Loucy (cell line): ENCODE data around the gene GGCX.
"Not testable (repeated sequence)": the region's sequence is repeated elsewhere in the genome, so short reads cannot be mapped to it uniquely, and the experiment has no call there.

Source experiments
- H2AFZ ChIP-seq: fragments of 200-600 bp; sonication (generic); 2 replicates; pipeline ENCODE4 v1.6.0; 2016; ENCODE audit warnings: antibody characterized with exemption, mild to moderate bottlenecking, low read length, moderate library complexity
- H3F3A ChIP-seq: fragments of 200-600 bp; 2 replicates; pipeline ENCODE4 v1.6.0; 2016; ENCODE audit warnings: antibody characterized with exemption, low read depth, mild to moderate bottlenecking
- H3K27me3 ChIP-seq: fragments of 200-600 bp; sonication (generic); 2 replicates; pipeline ENCODE4 v1.6.1; 2014; ENCODE audit warnings: low read length, mild to moderate bottlenecking; ENCODE audit not compliant: insufficient read depth, poor library complexity, severe bottlenecking
- H3K36me3 ChIP-seq: fragments of 200-600 bp; sonication (generic); 2 replicates; pipeline ENCODE4 v1.6.1; 2016; ENCODE audit warnings: low read length; ENCODE audit not compliant: insufficient read depth
- H3K4me1 ChIP-seq: fragments of 200-600 bp; sonication (generic); 2 replicates; pipeline ENCODE4 v1.5.1; 2014; ENCODE audit warnings: low read length, mild to moderate bottlenecking; ENCODE audit not compliant: insufficient read depth, poor library complexity, severe bottlenecking
- H3K4me2 ChIP-seq: fragments of 200-600 bp; sonication (generic); 2 replicates; pipeline ENCODE4 v1.6.0; 2014; ENCODE audit warnings: antibody characterized with exemption, low read length, low read depth, mild to moderate bottlenecking; ENCODE audit not compliant: poor library complexity, severe bottlenecking
- H3K4me3 ChIP-seq: fragments of 200-600 bp; sonication (generic); 2 replicates; pipeline ENCODE4 v1.5.1; 2014; ENCODE audit warnings: low read length, mild to moderate bottlenecking, mixed read lengths; ENCODE audit not compliant: poor library complexity, severe bottlenecking
- H3K79me2 ChIP-seq: fragments of 200-600 bp; sonication (generic); 2 replicates; pipeline ENCODE4 v1.6.1; 2014; ENCODE audit warnings: low read length; ENCODE audit not compliant: insufficient read depth
- H3K9ac ChIP-seq: fragments of 200-600 bp; sonication (generic); 2 replicates; pipeline ENCODE4 v1.6.0; 2014; ENCODE audit warnings: mild to moderate bottlenecking, low read depth, low read length, moderate library complexity; ENCODE audit not compliant: poor library complexity, severe bottlenecking
- H3K9me2 ChIP-seq: fragments of 200-600 bp; sonication (generic); replicated peaks from 2 replicates; pipeline ENCODE4 v1.6.1; 2016; ENCODE audit warnings: low read depth, low read length, mixed read lengths
- H3K9me3 ChIP-seq: fragments of 200-600 bp; sonication (generic); 2 replicates; pipeline ENCODE4 v1.6.1; 2014; ENCODE audit warnings: mild to moderate bottlenecking, antibody characterized with exemption, low read length, low read depth; ENCODE audit not compliant: insufficient read depth
- H4K20me1 ChIP-seq: fragments of 200-600 bp; sonication (generic); 2 replicates; pipeline ENCODE4 v1.6.0; 2014; ENCODE audit warnings: antibody characterized with exemption, low read length, mild to moderate bottlenecking; ENCODE audit not compliant: insufficient read depth, poor library complexity, severe bottlenecking
- EZH2phosphoT487 ChIP-seq: fragments of 200-600 bp; IDR thresholded peaks from 2 replicates; pipeline ENCODE4 v1.6.1; 2018; ENCODE audit warnings: antibody characterized with exemption, mild to moderate bottlenecking, moderate library complexity, borderline replicate concordance
- TF ChIP-seq, protein P1 (sequence below): fragments of 200-600 bp; sonication (generic); conservative IDR thresholded peaks from 2 replicates; pipeline ENCODE4 v1.5.1; 2014; ENCODE audit warnings: mild to moderate bottlenecking, antibody characterized with exemption, low read length

GGCX gene

DNA sequence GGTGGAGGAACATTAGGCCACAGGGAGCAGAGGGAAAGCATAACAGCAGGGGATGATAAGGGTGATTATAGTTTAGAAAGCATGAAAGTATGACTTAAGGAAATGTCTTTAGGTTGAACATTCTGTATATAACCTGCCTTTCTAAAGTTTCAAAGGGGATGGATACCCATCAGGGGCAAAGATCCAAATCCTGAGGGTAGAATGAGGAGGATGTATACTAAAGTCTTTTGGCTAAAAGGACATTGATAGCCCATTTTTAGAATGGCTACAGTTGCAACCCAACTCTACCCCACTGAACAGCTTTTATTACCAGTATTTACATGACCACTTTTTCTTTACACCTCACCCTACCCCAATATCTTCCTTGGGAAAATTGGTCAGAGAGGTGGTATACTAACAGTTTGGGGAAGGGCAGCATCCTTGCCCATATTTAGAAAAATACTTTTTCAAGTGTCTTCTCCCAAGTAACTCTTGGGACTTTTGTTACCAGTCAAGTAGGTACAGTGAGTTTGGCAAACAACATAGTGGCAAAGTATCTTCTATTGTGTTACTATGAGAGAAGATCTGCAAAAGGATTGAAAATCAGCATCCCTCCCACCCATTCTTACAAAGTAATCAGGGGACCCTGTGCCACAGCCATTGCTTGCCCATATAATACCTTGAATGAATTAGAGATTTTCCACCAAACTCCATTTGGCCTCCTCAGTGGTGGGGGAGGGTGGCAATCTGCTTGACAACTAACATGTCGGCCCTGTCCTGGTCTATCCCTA, 14.0 kb downstream of the GGCX start:
- H3K4me1 ChIP-seq, result peaks cover 14% of the 10 kb centered on the region
- peaks cover 43% of the 10 kb centered on the region for H4K20me1 ChIP-seq
- H3K4me3 ChIP-seq, result no peak overlapping the region
- no peak overlapping the region for H3K9ac ChIP-seq
- H3K4me2 ChIP-seq, result no peak overlapping the region
- peaks cover 70% of the 10 kb centered on the region for H3K36me3 ChIP-seq
- no peaks in the 10 kb centered on the region for H3K9me2 ChIP-seq
- no peaks in the 10 kb centered on the region for H3K27me3 ChIP-seq
- TF ChIP-seq EZH2phosphoT487, result no peak
- TF ChIP-seq, protein P1, sequence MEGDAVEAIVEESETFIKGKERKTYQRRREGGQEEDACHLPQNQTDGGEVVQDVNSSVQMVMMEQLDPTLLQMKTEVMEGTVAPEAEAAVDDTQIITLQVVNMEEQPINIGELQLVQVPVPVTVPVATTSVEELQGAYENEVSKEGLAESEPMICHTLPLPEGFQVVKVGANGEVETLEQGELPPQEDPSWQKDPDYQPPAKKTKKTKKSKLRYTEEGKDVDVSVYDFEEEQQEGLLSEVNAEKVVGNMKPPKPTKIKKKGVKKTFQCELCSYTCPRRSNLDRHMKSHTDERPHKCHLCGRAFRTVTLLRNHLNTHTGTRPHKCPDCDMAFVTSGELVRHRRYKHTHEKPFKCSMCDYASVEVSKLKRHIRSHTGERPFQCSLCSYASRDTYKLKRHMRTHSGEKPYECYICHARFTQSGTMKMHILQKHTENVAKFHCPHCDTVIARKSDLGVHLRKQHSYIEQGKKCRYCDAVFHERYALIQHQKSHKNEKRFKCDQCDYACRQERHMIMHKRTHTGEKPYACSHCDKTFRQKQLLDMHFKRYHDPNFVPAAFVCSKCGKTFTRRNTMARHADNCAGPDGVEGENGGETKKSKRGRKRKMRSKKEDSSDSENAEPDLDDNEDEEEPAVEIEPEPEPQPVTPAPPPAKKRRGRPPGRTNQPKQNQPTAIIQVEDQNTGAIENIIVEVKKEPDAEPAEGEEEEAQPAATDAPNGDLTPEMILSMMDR, result no peak
- peaks cover 26% of the 10 kb centered on the region for H3K79me2 ChIP-seq
- peaks cover 35% of the 10 kb centered on the region for H3F3A ChIP-seq
- no peaks in the 10 kb centered on the region for H3K9me3 ChIP-seq
- H2AFZ ChIP-seq, result no peak overlapping the region

DNA sequence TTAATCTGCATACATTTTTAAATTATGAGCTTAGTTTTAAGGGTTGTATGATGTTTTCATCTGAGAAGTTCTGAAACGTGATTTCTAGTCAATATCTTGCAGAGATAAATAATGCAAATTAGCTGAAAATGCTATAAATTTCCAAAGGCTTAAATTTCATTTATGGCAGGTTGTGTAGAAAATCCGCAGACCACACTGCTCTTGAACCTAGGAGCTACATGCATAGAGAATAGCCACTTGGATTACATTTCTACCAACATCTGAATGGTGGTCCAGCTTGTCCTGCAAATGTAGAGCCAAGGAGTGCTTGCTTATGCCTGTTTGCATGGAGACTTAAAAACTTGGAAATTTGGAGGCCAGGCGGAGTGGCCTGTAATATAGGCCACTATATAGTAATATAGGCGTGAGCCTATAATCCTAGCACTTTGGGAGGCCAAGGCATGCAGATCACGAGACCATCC, 15.5 kb downstream of the GGCX start:
- Histone ChIP-seq H2AFZ (no peak overlapping the region), H3K4me3 (no peak overlapping the region), H3F3A (peaks cover 35% of the 10 kb centered on the region), H3K4me1 (peaks cover 29% of the 10 kb centered on the region), H3K27me3 (no peaks in the 10 kb centered on the region), H3K9ac (no peak overlapping the region), H3K9me3 (no peaks in the 10 kb centered on the region), H4K20me1 (peaks cover 57% of the 10 kb centered on the region), H3K36me3 (peaks cover 71% of the 10 kb centered on the region), H3K4me2 (peak overlapping the region; percentile 14), H3K9me2 (no peaks in the 10 kb centered on the region), H3K79me2 (peaks cover 41% of the 10 kb centered on the region)
- TF ChIP-seq EZH2phosphoT487, result no peak
- TF ChIP-seq, protein P1, result no peak

DNA sequence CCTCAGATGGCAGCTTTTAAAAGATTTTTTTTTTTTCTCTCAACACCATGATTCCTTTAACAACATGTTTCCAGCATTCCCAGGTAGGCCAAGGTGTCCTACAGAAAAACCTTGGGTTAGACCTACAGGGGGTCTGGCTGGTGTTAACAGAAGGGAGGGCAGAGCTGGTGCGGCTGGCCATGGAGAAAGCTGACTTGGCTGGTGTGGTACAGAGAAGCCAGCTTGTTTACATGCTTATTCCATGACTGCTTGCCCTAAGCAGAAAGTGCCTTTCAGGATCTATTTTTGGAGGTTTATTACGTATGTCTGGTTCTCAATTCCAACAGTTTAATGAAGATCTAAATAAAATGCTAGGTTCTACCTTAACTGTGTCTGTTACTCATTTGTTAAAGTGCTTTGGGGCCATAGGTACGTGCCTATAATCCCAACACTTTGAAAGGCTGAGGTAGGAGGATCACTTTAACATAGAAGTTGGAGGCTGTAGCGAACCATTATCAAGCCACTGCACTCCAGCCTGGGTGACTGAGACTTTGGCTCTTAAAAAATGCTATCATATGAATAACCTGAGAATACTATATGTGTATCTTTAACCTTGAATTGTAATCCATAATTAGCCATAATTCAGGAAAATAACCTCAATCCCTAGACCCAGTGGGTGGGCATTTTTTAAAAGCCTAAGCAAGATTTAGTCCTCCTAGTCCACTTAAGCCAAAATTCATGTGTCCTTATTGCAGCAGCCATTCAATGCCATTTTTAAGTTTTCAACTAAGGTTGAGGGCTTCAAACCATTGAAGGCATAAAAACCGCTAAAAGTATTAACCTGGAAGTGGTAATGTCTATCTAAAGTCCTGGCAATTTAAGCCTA, 16.1 kb downstream of the GGCX start:
- H3K9ac ChIP-seq, H3K4me3 ChIP-seq, H2AFZ ChIP-seq, H3K9me2 ChIP-seq, H3K9me3 ChIP-seq, H3K27me3 ChIP-seq: not testable (repeated sequence)
- peaks cover 35% of the 10 kb centered on the region for H3F3A ChIP-seq
- H3K4me2 ChIP-seq, result peak overlapping the region; percentile 97
- H3K36me3 ChIP-seq, result peaks cover 70% of the 10 kb centered on the region
- H4K20me1 ChIP-seq, result peaks cover 64% of the 10 kb centered on the region
- peaks cover 48% of the 10 kb centered on the region for H3K79me2 ChIP-seq
- peaks cover 32% of the 10 kb centered on the region for H3K4me1 ChIP-seq

DNA sequence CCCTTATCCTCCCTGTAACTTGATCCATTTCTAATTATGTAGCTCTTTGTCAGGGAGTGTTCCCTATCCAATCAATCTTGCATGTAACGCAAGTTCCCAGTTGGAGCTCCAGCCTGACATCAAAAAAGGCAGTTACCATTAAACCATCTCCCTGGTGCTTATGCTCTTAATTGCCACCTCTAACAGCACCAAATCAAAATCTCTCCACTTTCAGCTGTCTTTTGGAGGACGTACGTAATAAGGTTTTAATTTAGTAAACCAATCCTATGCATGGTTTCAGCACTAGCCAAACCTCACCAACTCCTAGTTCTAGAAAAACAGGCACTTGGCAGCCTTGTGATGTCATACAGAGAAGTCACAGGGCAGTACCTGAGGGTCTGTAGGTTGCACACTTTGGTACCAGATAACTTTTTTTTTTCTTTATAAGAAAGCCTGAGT, 17.0 kb downstream of the GGCX start:
- not testable (repeated sequence) for H2AFZ ChIP-seq, H3K9ac ChIP-seq, H3K27me3 ChIP-seq, H3K9me3 ChIP-seq, H3K9me2 ChIP-seq
- Histone ChIP-seq H3F3A (peaks cover 35% of the 10 kb centered on the region), H3K36me3 (peaks cover 68% of the 10 kb centered on the region), H3K4me3 (peak overlapping the region; percentile 15), H4K20me1 (peaks cover 73% of the 10 kb centered on the region), H3K79me2 (peaks cover 56% of the 10 kb centered on the region), H3K4me2 (peak overlapping the region; percentile 97), H3K4me1 (peaks cover 32% of the 10 kb centered on the region)
